ENCODE measurements around the gene HOXA13.
A peak's percentile ranks its signal among the peaks of the same experiment; 100 is the strongest.

HOXA13 gene

DNA sequence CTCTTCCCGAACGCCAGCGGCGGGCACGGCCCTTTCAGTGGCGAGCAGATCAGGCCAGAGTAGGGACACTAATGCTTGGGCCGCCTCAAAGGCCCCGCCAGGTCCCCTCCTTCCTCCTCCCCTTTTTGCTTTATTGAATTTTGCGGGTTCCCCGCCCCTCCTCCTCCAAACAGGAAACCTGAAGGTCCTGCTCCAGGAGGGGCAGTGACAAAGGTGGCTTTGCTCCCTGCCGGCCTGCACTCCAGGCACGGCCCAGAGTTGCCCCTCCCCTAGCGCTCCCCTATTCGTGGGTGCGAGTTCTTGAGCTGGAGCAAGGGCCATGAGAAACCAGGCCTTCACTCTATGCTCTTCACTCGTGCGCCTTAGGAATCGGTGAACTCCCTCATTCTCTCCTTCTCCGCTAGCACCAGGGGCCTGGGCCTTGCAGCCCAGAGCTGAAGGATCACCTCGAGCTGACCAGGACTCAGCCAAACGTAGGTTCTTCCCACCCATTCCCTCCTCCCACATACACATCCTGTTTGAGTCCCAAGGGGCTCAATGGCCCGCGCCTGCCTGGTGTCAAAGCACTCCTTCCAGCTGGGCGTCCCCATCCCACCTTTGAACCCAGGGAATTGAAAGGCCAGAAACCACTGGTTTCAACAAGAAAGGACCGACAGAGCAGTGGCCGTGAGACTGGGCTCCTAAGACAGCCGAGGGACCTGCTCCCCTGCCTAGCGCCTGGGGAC, 51.7 kb downstream of the HOXA13 start (continued):
- TF ChIP-seq, protein P1, sequence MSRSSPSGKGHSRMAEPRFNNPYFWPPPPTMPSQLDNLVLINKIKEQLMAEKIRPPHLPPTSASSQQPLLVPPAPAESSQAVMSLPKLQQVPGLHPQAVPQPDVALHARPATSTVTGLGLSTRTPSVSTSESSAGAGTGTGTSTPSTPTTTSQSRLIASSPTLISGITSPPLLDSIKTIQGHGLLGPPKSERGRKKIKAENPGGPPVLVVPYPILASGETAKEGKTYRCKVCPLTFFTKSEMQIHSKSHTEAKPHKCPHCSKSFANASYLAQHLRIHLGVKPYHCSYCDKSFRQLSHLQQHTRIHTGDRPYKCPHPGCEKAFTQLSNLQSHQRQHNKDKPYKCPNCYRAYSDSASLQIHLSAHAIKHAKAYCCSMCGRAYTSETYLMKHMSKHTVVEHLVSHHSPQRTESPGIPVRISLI (tag by site-specific recombination; IDR thresholded peaks at IDR 0.05): no peak
- TF ChIP-seq KLF16 (tag by site-specific recombination; IDR thresholded peaks at IDR 0.05) (0 out of 2 replicates have a peak, but pooled peaks have one; percentile 17), ZNF184 (tag by site-specific recombination; IDR thresholded peaks at IDR 0.05) (no peak), MEIS1 (CRISPR knock-in tag; IDR thresholded peaks at IDR 0.05; ENCODE audit: borderline replicate concordance) (no peak), ZNF302 (tag by site-specific recombination; IDR thresholded peaks at IDR 0.05; ENCODE audit: low read depth) (no peak), SALL2 (tag by site-specific recombination; IDR thresholded peaks at IDR 0.05; ENCODE audit: borderline replicate concordance) (no peak), ZNF350 (tag by site-specific recombination; IDR thresholded peaks at IDR 0.05) (no peak), SP3 (tag by site-specific recombination; IDR thresholded peaks at IDR 0.05) (peak; percentile 69), HOXC10 (CRISPR knock-in tag; IDR thresholded peaks at IDR 0.05) (no peak), ZNF571 (tag by site-specific recombination; IDR thresholded peaks at IDR 0.05) (no peak), ZNF16 (tag by site-specific recombination; IDR thresholded peaks at IDR 0.05; ENCODE audit: low read depth) (no peak), ZNF2 (tag by site-specific recombination; IDR thresholded peaks at IDR 0.05) (no peak), ZNF521 (tag by site-specific recombination; IDR thresholded peaks at IDR 0.05) (no peak), ZNF24 (tag by site-specific recombination; IDR thresholded peaks at IDR 0.05) (no peak), ZBTB1 (tag by site-specific recombination; IDR thresholded peaks at IDR 0.05) (no peak), ZSCAN5A (tag by site-specific recombination; IDR thresholded peaks at IDR 0.05) (no peak), ZNF501 (tag by site-specific recombination; IDR thresholded peaks at IDR 0.05) (peak; percentile 15; the same call in 1 of the 2 replicates), KLF9 (tag by site-specific recombination; IDR thresholded peaks at IDR 0.05; ENCODE audit: low read depth) (no peak), ZNF623 (tag by site-specific recombination; IDR thresholded peaks at IDR 0.05) (no peak), ZNF132 (tag by site-specific recombination; IDR thresholded peaks at IDR 0.05; ENCODE audit: borderline replicate concordance) (no peak), ZBTB7A (tag by site-specific recombination; IDR thresholded peaks at IDR 0.05; ENCODE audit: low read depth) (no peak)
- TF ChIP-seq, protein P2, sequence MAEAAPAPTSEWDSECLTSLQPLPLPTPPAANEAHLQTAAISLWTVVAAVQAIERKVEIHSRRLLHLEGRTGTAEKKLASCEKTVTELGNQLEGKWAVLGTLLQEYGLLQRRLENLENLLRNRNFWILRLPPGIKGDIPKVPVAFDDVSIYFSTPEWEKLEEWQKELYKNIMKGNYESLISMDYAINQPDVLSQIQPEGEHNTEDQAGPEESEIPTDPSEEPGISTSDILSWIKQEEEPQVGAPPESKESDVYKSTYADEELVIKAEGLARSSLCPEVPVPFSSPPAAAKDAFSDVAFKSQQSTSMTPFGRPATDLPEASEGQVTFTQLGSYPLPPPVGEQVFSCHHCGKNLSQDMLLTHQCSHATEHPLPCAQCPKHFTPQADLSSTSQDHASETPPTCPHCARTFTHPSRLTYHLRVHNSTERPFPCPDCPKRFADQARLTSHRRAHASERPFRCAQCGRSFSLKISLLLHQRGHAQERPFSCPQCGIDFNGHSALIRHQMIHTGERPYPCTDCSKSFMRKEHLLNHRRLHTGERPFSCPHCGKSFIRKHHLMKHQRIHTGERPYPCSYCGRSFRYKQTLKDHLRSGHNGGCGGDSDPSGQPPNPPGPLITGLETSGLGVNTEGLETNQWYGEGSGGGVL (tag by site-specific recombination; IDR thresholded peaks at IDR 0.05): peak; percentile 34; the same call in 1 of the 2 replicates
- TF ChIP-seq, protein P3, sequence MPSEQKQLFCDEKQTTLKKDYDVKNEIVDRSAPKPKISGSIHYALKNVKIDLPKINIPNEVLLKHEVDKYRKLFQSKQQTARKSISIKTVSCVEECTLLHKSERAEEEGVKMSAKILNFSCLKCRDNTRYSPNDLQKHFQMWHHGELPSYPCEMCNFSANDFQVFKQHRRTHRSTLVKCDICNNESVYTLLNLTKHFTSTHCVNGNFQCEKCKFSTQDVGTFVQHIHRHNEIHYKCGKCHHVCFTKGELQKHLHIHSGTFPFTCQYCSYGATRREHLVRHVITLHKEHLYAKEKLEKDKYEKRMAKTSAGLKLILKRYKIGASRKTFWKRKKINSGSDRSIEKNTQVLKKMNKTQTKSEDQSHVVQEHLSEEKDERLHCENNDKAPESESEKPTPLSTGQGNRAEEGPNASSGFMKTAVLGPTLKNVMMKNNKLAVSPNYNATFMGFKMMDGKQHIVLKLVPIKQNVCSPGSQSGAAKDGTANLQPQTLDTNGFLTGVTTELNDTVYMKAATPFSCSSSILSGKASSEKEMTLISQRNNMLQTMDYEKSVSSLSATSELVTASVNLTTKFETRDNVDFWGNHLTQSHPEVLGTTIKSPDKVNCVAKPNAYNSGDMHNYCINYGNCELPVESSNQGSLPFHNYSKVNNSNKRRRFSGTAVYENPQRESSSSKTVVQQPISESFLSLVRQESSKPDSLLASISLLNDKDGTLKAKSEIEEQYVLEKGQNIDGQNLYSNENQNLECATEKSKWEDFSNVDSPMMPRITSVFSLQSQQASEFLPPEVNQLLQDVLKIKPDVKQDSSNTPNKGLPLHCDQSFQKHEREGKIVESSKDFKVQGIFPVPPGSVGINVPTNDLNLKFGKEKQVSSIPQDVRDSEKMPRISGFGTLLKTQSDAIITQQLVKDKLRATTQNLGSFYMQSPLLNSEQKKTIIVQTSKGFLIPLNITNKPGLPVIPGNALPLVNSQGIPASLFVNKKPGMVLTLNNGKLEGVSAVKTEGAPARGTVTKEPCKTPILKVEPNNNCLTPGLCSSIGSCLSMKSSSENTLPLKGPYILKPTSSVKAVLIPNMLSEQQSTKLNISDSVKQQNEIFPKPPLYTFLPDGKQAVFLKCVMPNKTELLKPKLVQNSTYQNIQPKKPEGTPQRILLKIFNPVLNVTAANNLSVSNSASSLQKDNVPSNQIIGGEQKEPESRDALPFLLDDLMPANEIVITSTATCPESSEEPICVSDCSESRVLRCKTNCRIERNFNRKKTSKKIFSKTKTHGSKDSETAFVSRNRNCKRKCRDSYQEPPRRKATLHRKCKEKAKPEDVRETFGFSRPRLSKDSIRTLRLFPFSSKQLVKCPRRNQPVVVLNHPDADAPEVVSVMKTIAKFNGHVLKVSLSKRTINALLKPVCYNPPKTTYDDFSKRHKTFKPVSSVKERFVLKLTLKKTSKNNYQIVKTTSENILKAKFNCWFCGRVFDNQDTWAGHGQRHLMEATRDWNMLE (tag by site-specific recombination; conservative IDR thresholded peaks at IDR 0.05; ENCODE audit: low read depth): no peak
- TF ChIP-seq, protein P4, sequence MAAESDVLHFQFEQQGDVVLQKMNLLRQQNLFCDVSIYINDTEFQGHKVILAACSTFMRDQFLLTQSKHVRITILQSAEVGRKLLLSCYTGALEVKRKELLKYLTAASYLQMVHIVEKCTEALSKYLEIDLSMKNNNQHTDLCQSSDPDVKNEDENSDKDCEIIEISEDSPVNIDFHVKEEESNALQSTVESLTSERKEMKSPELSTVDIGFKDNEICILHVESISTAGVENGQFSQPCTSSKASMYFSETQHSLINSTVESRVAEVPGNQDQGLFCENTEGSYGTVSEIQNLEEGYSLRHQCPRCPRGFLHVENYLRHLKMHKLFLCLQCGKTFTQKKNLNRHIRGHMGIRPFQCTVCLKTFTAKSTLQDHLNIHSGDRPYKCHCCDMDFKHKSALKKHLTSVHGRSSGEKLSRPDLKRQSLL (tag by site-specific recombination; IDR thresholded peaks at IDR 0.05): peak; percentile 80; the same call in 1 of the 2 replicates
- TF ChIP-seq, protein P5, sequence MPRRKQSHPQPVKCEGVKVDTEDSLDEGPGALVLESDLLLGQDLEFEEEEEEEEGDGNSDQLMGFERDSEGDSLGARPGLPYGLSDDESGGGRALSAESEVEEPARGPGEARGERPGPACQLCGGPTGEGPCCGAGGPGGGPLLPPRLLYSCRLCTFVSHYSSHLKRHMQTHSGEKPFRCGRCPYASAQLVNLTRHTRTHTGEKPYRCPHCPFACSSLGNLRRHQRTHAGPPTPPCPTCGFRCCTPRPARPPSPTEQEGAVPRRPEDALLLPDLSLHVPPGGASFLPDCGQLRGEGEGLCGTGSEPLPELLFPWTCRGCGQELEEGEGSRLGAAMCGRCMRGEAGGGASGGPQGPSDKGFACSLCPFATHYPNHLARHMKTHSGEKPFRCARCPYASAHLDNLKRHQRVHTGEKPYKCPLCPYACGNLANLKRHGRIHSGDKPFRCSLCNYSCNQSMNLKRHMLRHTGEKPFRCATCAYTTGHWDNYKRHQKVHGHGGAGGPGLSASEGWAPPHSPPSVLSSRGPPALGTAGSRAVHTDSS (tag by site-specific recombination; IDR thresholded peaks at IDR 0.05): no peak
